Kidney (tissue), 22 donors: ENCODE data around the gene CD72. TPM values are rescaled to one million over a fixed set of nuclear protein-coding genes. Genes with fewer than 3 reads are reported as not detected.

Experiments
- DNase-seq, 5 donors: peaks; one replicate each; pipeline ENCODE4 v3.0.0-alpha.2; 2013 to 2020
- FAIRE-seq: peaks from 2 replicates; lab custom pipeline; 2012; peaks lifted over from hg19 to GRCh38; lab: Jason Lieb, UNC
- H3K27ac ChIP-seq, 2 donors: one replicate each; pipeline ENCODE4 v1.7.0; 2013; ENCODE audit warnings: low read depth in 2 of 2, low read length in 2 of 2, inconsistent platforms in 1 of 2
- H3K27me3 ChIP-seq: one replicate; pipeline ENCODE4 v1.7.1; 2013; ENCODE audit warnings: low read length, inconsistent platforms; ENCODE audit not compliant: control insufficient read depth, insufficient read depth
- H3K36me3 ChIP-seq, 3 donors: one replicate each; pipeline versions ENCODE4 v1.7.0 to v1.7.1; 2013; ENCODE audit warnings: low read length in 3 of 3, control low read depth in 1 of 3, inconsistent platforms in 1 of 3; ENCODE audit not compliant: insufficient read depth in 3 of 3, control insufficient read depth in 2 of 3
- H3K4me1 ChIP-seq, 3 donors: one replicate each; pipeline versions ENCODE4 v1.7.0 to v1.7.1; 2013; ENCODE audit warnings: low read length in 3 of 3, inconsistent platforms in 1 of 3, low read depth in 1 of 3; ENCODE audit not compliant: control insufficient read depth in 2 of 3, insufficient read depth in 2 of 3
- H3K4me3 ChIP-seq, 3 donors: one replicate each; pipeline versions ENCODE4 v1.7.0 to v1.8.1; 2013; ENCODE audit warnings: low read length in 3 of 3, control low read depth in 1 of 3, inconsistent platforms in 1 of 3
- H3K9ac ChIP-seq, 3 donors: one replicate each; pipeline versions ENCODE4 v1.7.0 to v1.7.1; 2013; ENCODE audit warnings: low read length in 3 of 3, control low read depth in 1 of 3, inconsistent platforms in 1 of 3
- H3K9me3 ChIP-seq, 3 donors: one replicate each; pipeline versions ENCODE4 v1.7.0 to v1.7.1; 2013; ENCODE audit warnings: low read length in 3 of 3, control low read depth in 1 of 3, inconsistent platforms in 1 of 3; ENCODE audit not compliant: control insufficient read depth in 2 of 3, insufficient read depth in 1 of 3
- CTCF ChIP-seq: IDR thresholded peaks from 3 replicates; pipeline ENCODE4 v1.5.1; 2012; ENCODE audit warnings: mild to moderate bottlenecking, moderate library complexity, borderline replicate concordance; ENCODE audit not compliant: insufficient read depth; ENCODE audit errors: extremely low read depth
- intact Hi-C: fragments of 100-400 bp; cut with DNase I; formaldehyde crosslinking; loops from one replicate; pipeline ENCODE4 v1.11.1; 2022
- long read RNA-seq, 10 donors: library from polyadenylated mRNA in 1 of 10; unstranded in 1 of 10; transcript quantifications; one replicate each; pipeline ENCODE4 v2.0.0 and lab custom pipeline, GENCODE V29; 2021 to 2026
- polyA plus RNA-seq: library from polyadenylated mRNA; stranded (reverse); fragments of 350-450 nt; fragmentation: Illumina TruSeq; extraction: RNeasy Lipid Tissue Mini Kit (QIAGEN cat#74804); gene quantifications from one replicate; pipeline ENCODE4 v1.2.3, GENCODE V29; 2014; ENCODE audit warnings: low read depth, low replicate concordance; ENCODE audit not compliant: insufficient read depth
- total RNA-seq: library from RNA; stranded (reverse); fragmentation: NEBNext Ultra II Directional; extraction: Animal tissue kit (Norgen Biotek cat#: 25700); gene quantifications from one replicate; pipeline ENCODE4 v1.2.1, GENCODE V29; 2021
- donor health status: control.
- donor health status: control.
- donor health status: control.
- donor health status: control.
- donor health status: control.
- donor health status: DM: yes; HTN: yes; CAD: no.
- donor health status: Normal renal cell carcinoma (clear cell type).

Gene CD72, protein sequence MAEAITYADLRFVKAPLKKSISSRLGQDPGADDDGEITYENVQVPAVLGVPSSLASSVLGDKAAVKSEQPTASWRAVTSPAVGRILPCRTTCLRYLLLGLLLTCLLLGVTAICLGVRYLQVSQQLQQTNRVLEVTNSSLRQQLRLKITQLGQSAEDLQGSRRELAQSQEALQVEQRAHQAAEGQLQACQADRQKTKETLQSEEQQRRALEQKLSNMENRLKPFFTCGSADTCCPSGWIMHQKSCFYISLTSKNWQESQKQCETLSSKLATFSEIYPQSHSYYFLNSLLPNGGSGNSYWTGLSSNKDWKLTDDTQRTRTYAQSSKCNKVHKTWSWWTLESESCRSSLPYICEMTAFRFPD
- total RNA-seq, result 7.1 TPM
- 2.3 TPM for polyA plus RNA-seq
- long read RNA-seq, donor 1, partial matches to known transcripts, result 0 of 1 reads
- long read RNA-seq, donor 1, other reads (novel, unspliced or antisense), result 0 of 1 reads
- long read RNA-seq, donor 2, result 0 reads
- long read RNA-seq, donor 3, result 0 reads
- long read RNA-seq, donor 4, result 0 reads
- long read RNA-seq, donor 5, result 0 reads
- long read RNA-seq, donor 6, partial matches to known transcripts, result 29 of 29 reads
- long read RNA-seq, donor 6, other reads (novel, unspliced or antisense), result 0 of 29 reads
- long read RNA-seq, donor 7, partial matches to known transcripts, result 0 of 2 reads
- long read RNA-seq, donor 7, other reads (novel, unspliced or antisense), result 2 of 2 reads
- long read RNA-seq, donor 8, partial matches to known transcripts, result 34 of 42 reads
- long read RNA-seq, donor 8, other reads (novel, unspliced or antisense), result 8 of 42 reads
- long read RNA-seq, donor 9, result 0 reads
- long read RNA-seq, donor 10, result 0 reads

- Histone ChIP-seq H3K27ac (no peak within 1 kb of the TSS), H3K4me3 (peak within 1 kb of the TSS; percentile 37 to 61 (median 58)), H3K36me3 (no peaks in the 10 kb centered on the region), H3K27me3 (peaks cover 5% of the 10 kb centered on the region), H3K9ac (peak within 1 kb of the TSS in 2 of 3 donors; percentile 42 to 51), H3K4me1 (peaks cover 0 to 10% (median 0%) of the 10 kb centered on the region in 3 donors), H3K9me3 (no peaks in the 10 kb centered on the region)
- DNase-seq, result no peak
- no peak for TF ChIP-seq CTCF
- intact Hi-C loops, result no loop called here
- FAIRE-seq, result no peak
These were observed at the start of gene CD72 for GRCh38 chr9:35618325-35618727. Gene CD72, minus strand, starts transcription at chr9:35618413. Its CDS starts 110 bp downstream, at chr9:35618303.

- Histone ChIP-seq H3K4me3 (no peak overlapping the region), H3K9me3 (no peaks in the 10 kb centered on the region), H3K27me3 (no peaks in the 10 kb centered on the region), H3K36me3 (no peaks in the 10 kb centered on the region), H3K27ac (no peak overlapping the region), H3K4me1 (peaks cover 0 to 18% (median 16%) of the 10 kb centered on the region in 3 donors), H3K9ac (no peak overlapping the region)
- TF ChIP-seq CTCF, result no peak
- DNase-seq, result no peak
- FAIRE-seq, result no peak
- intact Hi-C loops, result no loop called here
These were observed 49.7 kb upstream of the CD72 start for GRCh38 chr9:35667939-35668338.

GRCh38 chr9:35666549-35666948, 48.3 kb upstream of the CD72 start:
- DNase-seq (no peak), FAIRE-seq (no peak)

More at GRCh38 chr9:35666549-35666948, 48.3 kb upstream of the CD72 start:
- no peaks in the 10 kb centered on the region for H3K36me3 ChIP-seq
- H3K27me3 ChIP-seq, result no peaks in the 10 kb centered on the region
- no peak overlapping the region for H3K9ac ChIP-seq
- no peak overlapping the region for H3K27ac ChIP-seq
- no peak for TF ChIP-seq CTCF
- H3K9me3 ChIP-seq, result no peaks in the 10 kb centered on the region
- H3K4me3 ChIP-seq, result no peak overlapping the region
- peaks cover 0 to 18% (median 16%) of the 10 kb centered on the region in 3 donors for H3K4me1 ChIP-seq
- intact Hi-C loops, result no loop called here
